ENCODE results near the gene POR. TPM values are rescaled to one million over a fixed set of nuclear protein-coding genes. Genes with fewer than 3 reads are reported as not detected.

POR gene
- total and polyA plus RNA-seq, 8 donors = 41.4 to 210 (median 52.1) TPM

GRCh38 chr7:75913437-75913836 lies 1.5 kb upstream of the POR start:
- intact Hi-C loops (cut with DNase I) = no loop called here
- no peaks in the 10 kb centered on the region for H3K27me3 ChIP-seq
- no peak for ATAC-seq
- H3K36me3 ChIP-seq = no peaks in the 10 kb centered on the region
- peaks cover 15 to 38% of the 10 kb centered on the region in 2 donors for H3K4me1 ChIP-seq
- no peak overlapping the region for H3K4me3 ChIP-seq
- H3K9me3 ChIP-seq = no peaks in the 10 kb centered on the region
- no peak overlapping the region for H3K27ac ChIP-seq
- no peak for DNase-seq
- TF ChIP-seq CTCF (IDR thresholded peaks at IDR 0.05) = no peak

GRCh38 chr7:75914169-75914654 lies 743 bp upstream of the POR start:
- peaks cover 15 to 46% of the 10 kb centered on the region in 2 donors for H3K4me1 ChIP-seq
- H3K36me3 ChIP-seq = no peaks in the 10 kb centered on the region
- intact Hi-C loops (cut with DNase I) = no loop called here
- H3K9me3 ChIP-seq = no peaks in the 10 kb centered on the region
- TF ChIP-seq CTCF (IDR thresholded peaks at IDR 0.05) = no peak
- peak overlapping the region; percentile 78 to 88 for H3K27ac ChIP-seq
- DNase-seq (peak in 1 of 4 donors; percentile 48), ATAC-seq (peak; percentile 1)
- peak overlapping the region; percentile 82 to 84 for H3K4me3 ChIP-seq
- H3K27me3 ChIP-seq = no peaks in the 10 kb centered on the region

- intact Hi-C loops (cut with DNase I) = no loop called here
- TF ChIP-seq CTCF (IDR thresholded peaks at IDR 0.05) = no peak
- peak; percentile 14 for ATAC-seq
- Histone ChIP-seq H3K4me1 (peaks cover 15 to 60% of the 10 kb centered on the region in 2 donors), H3K27ac (peak overlapping the region; percentile 72 to 88), H3K4me3 (peak overlapping the region; percentile 82 to 84), H3K36me3 (peaks cover 0 to 2% of the 10 kb centered on the region in 2 donors), H3K27me3 (no peaks in the 10 kb centered on the region), H3K9me3 (no peaks in the 10 kb centered on the region)
- peak in 2 of 4 donors; percentile 37 to 75 for DNase-seq
These were observed 631 bp downstream of the POR start for GRCh38 chr7:75915416-75916156.

- ATAC-seq (no peak), DNase-seq (no peak)
- peaks cover 15 to 61% of the 10 kb centered on the region in 2 donors for H3K4me1 ChIP-seq
- H3K27ac ChIP-seq = peak overlapping the region; percentile 72 to 88
- H3K9me3 ChIP-seq = no peaks in the 10 kb centered on the region
- no peak for TF ChIP-seq CTCF (IDR thresholded peaks at IDR 0.05)
- peaks cover 0 to 8% of the 10 kb centered on the region in 2 donors for H3K36me3 ChIP-seq
- peak overlapping the region; percentile 82 to 84 for H3K4me3 ChIP-seq
- intact Hi-C loops (cut with DNase I) = no loop called here
- no peaks in the 10 kb centered on the region for H3K27me3 ChIP-seq
These were observed 1.3 kb downstream of the POR start for GRCh38 chr7:75916259-75916658.

Measured in left lung (tissue), 10 donors.